GM23248 (cell line): ENCODE data around the gene SCYL3. TPM values are rescaled to one million over a fixed set of nuclear protein-coding genes. Genes with fewer than 3 reads are reported as not detected.

Experiments used
- DNase-seq: peaks from one replicate; pipeline ENCODE4 v3.0.0-alpha.2; 2015
- H2AFZ ChIP-seq: fragments of 200-600 bp; sonication (generic); 2 replicates; pipeline ENCODE4 v1.6.1; 2016; ENCODE audit warnings: antibody characterized with exemption
- H3F3A ChIP-seq: fragments of 200-600 bp; sonication (generic); 2 replicates; pipeline ENCODE4 v1.6.1; 2016; ENCODE audit warnings: mild to moderate bottlenecking, antibody characterized with exemption, mixed run types; ENCODE audit not compliant: insufficient read depth
- H3K27ac ChIP-seq: fragments of 200-600 bp; sonication (generic); 2 replicates; pipeline ENCODE4 v1.5.1; 2016; ENCODE audit warnings: mild to moderate bottlenecking
- H3K27me3 ChIP-seq: fragments of 200-600 bp; sonication (generic); replicated peaks from 2 replicates; pipeline ENCODE4 v1.6.1; 2016; ENCODE audit warnings: mild to moderate bottlenecking; ENCODE audit not compliant: insufficient read depth
- H3K36me3 ChIP-seq: fragments of 200-600 bp; sonication (generic); 2 replicates; pipeline ENCODE4 v1.6.1; 2016; ENCODE audit warnings: low read depth, mild to moderate bottlenecking
- H3K4me1 ChIP-seq: fragments of 200-600 bp; sonication (generic); 2 replicates; pipeline ENCODE4 v1.6.1; 2016; ENCODE audit warnings: mild to moderate bottlenecking; ENCODE audit not compliant: insufficient read depth
- H3K4me2 ChIP-seq: fragments of 200-600 bp; sonication (generic); one replicate; pipeline ENCODE4 v1.6.1; 2016; ENCODE audit warnings: mild to moderate bottlenecking; ENCODE audit not compliant: unreplicated experiment
- H3K4me3 ChIP-seq: fragments of 200-600 bp; sonication (generic); 2 replicates; pipeline ENCODE4 v1.5.1; 2016; ENCODE audit warnings: mild to moderate bottlenecking
- H3K79me2 ChIP-seq: fragments of 200-600 bp; sonication (generic); 2 replicates; pipeline ENCODE4 v1.6.1; 2016; ENCODE audit warnings: mild to moderate bottlenecking; ENCODE audit not compliant: insufficient read depth
- H3K9ac ChIP-seq: fragments of 200-600 bp; sonication (generic); 2 replicates; pipeline ENCODE4 v1.6.1; 2016; ENCODE audit warnings: mild to moderate bottlenecking
- H3K9me2 ChIP-seq: fragments of 200-600 bp; sonication (generic); 2 replicates; pipeline ENCODE4 v1.6.1; 2016; ENCODE audit warnings: mixed run types, mild to moderate bottlenecking, moderate library complexity; ENCODE audit not compliant: insufficient read depth
- H3K9me3 ChIP-seq: fragments of 200-600 bp; sonication (generic); one replicate; pipeline ENCODE4 v1.6.1; 2017; ENCODE audit warnings: low read depth
- H4K20me1 ChIP-seq: fragments of 200-600 bp; sonication (generic); 2 replicates; pipeline ENCODE4 v1.6.0; 2016; ENCODE audit not compliant: insufficient read depth
- EZH2 ChIP-seq: fragments of 200-600 bp; sonication (generic); IDR thresholded peaks from 2 replicates; pipeline ENCODE4 v1.6.1; 2018; ENCODE audit warnings: antibody characterized with exemption, mild to moderate bottlenecking; ENCODE audit not compliant: insufficient read depth, poor library complexity, severe bottlenecking
- EZH2phosphoT487 ChIP-seq: fragments of 200-600 bp; sonication (generic); IDR thresholded peaks from 2 replicates; pipeline ENCODE4 v1.6.1; 2018; ENCODE audit warnings: antibody characterized with exemption, moderate library complexity, mild to moderate bottlenecking, low read depth; ENCODE audit not compliant: insufficient read depth
- WGBS, 2 experiments: methylation state at CpG; one replicate each; pipeline ENCODE4 v1.1.6; 2015 to 2017; ENCODE audit warnings: low lambda C conversion rate in 2 of 2, low coverage in 1 of 2; ENCODE audit errors: missing lambda C conversion rate in 2 of 2; 5-methylcytosine and 5-hydroxymethylcytosine counted together
- in situ Hi-C: fragments of 300-500 bp; cut with MboI; formaldehyde crosslinking; loops from 2 replicates; pipeline ENCODE4 v1.15.0; 2020
- polyA plus RNA-seq: library from polyadenylated mRNA; unstranded; fragments of >200 nt; fragmentation: Nextera tagmentation; extraction: Ambion mirVana; gene quantifications from 2 replicates; pipeline ENCODE4 v1.2.1, GENCODE V29; 2016
- total RNA-seq: library from RNA; depleted of rRNA; stranded (reverse); fragments of >200 nt; shearing (Covaris generic); gene quantifications from 2 replicates; pipeline ENCODE4 v1.2.3, GENCODE V29; 2014

Gene SCYL3
- total and polyA plus RNA-seq, 2 experiments from 2014 or later, result 5.8 to 7.6 TPM

DNA sequence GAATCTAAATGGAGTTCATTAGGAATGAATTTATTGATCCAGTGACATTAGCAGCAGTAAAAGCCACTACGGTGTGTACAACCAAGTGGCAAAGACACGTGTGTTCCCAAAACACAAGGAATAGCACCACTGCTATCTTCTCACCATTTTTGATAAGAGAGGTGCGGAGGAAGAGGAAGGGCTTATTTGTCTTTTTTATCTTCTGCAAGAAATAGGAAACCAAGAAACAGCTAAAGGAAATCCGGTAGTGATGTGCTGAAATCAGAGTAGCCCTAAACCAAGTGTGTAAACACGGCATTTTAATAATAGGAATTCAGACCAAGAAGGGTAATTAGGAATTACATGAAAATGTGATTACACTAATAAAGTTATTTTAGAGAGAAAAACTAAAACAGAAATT is 9.1 kb upstream of the SCYL3 start:
- H3K4me1 ChIP-seq, result no peaks in the 10 kb centered on the region
- H3K9me2 ChIP-seq, result no peaks in the 10 kb centered on the region
- H3K4me2 ChIP-seq, result no peak overlapping the region
- 68 to 71% methylated on average over 5 of the region's 5 CpGs for WGBS, 2 experiments
- H3K4me3 ChIP-seq, result no peak overlapping the region
- no peaks in the 10 kb centered on the region for H3K9me3 ChIP-seq
- no peak for DNase-seq
- H3K9ac ChIP-seq, result no peak overlapping the region
- H3F3A ChIP-seq, result no peaks in the 10 kb centered on the region
- H3K27ac ChIP-seq, result no peak overlapping the region
- in situ Hi-C loops, result no loop called here
- no peaks in the 10 kb centered on the region for H3K27me3 ChIP-seq
- H3K79me2 ChIP-seq, result no peaks in the 10 kb centered on the region
- no peak overlapping the region for H2AFZ ChIP-seq
- no peaks in the 10 kb centered on the region for H3K36me3 ChIP-seq
- H4K20me1 ChIP-seq, result no peaks in the 10 kb centered on the region
- no peak for TF ChIP-seq EZH2
- TF ChIP-seq EZH2phosphoT487, result no peak

DNA sequence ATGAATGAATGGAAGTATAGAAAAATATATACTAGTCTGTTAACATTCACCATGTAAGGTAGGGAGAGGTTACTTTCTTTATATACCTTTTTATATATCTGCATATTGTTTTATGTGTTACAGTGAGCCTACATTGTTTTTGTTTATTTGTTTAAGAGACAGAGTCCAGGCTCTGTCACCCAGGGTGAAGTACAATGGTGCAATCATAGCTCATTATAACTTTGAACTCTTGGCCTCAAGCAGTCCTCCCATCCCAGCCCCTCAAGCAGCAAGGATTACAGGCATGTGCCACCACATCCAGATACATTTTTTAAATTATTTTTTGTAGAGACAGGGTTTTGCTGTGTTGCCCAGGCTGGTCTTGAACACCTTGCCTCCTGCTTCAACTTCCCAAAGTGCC is 7.4 kb upstream of the SCYL3 start:
- Histone ChIP-seq H3K9ac (no peak overlapping the region), H3K27ac (no peak overlapping the region), H2AFZ (no peak overlapping the region), H4K20me1 (no peaks in the 10 kb centered on the region), H3K4me3 (no peak overlapping the region), H3K9me2 (no peaks in the 10 kb centered on the region), H3K27me3 (no peaks in the 10 kb centered on the region), H3K36me3 (no peaks in the 10 kb centered on the region), H3K9me3 (no peaks in the 10 kb centered on the region), H3K4me2 (no peak overlapping the region), H3K79me2 (no peaks in the 10 kb centered on the region), H3K4me1 (no peaks in the 10 kb centered on the region), H3F3A (no peaks in the 10 kb centered on the region)
- TF ChIP-seq EZH2 (no peak), EZH2phosphoT487 (no peak)
- DNase-seq, result no peak
- in situ Hi-C loops, result no loop called here

DNA sequence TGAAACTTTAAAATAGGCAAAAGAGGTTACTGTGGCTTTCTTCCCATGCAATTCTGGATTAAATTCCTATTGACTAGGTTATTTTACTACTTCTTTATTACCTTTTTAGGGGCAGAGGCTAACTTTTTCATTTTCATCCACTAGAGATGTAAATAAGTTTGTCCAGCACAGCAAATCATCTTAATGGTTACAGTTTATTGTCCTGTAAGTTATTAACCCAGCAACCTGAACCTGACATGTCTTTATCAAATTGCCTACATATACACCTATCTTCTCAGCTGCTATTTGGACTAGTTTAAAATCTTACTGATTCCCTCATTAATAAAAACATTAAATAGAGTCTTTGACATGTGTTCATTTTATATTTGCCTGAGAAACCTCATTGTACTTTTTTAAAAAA is 6.9 kb upstream of the SCYL3 start:
- H4K20me1 ChIP-seq, result no peaks in the 10 kb centered on the region
- no peaks in the 10 kb centered on the region for H3K4me1 ChIP-seq
- no peaks in the 10 kb centered on the region for H3K79me2 ChIP-seq
- no peaks in the 10 kb centered on the region for H3K9me3 ChIP-seq
- no peaks in the 10 kb centered on the region for H3K36me3 ChIP-seq
- no peaks in the 10 kb centered on the region for H3K27me3 ChIP-seq
- H2AFZ ChIP-seq, result no peak overlapping the region
- TF ChIP-seq EZH2 (no peak), EZH2phosphoT487 (no peak)
- no peak overlapping the region for H3K9ac ChIP-seq
- no peaks in the 10 kb centered on the region for H3K9me2 ChIP-seq
- no peak for DNase-seq
- H3K4me2 ChIP-seq, result no peak overlapping the region
- H3K4me3 ChIP-seq, result no peak overlapping the region
- H3K27ac ChIP-seq, result no peak overlapping the region
- in situ Hi-C loops, result no loop called here
- no peaks in the 10 kb centered on the region for H3F3A ChIP-seq

DNA sequence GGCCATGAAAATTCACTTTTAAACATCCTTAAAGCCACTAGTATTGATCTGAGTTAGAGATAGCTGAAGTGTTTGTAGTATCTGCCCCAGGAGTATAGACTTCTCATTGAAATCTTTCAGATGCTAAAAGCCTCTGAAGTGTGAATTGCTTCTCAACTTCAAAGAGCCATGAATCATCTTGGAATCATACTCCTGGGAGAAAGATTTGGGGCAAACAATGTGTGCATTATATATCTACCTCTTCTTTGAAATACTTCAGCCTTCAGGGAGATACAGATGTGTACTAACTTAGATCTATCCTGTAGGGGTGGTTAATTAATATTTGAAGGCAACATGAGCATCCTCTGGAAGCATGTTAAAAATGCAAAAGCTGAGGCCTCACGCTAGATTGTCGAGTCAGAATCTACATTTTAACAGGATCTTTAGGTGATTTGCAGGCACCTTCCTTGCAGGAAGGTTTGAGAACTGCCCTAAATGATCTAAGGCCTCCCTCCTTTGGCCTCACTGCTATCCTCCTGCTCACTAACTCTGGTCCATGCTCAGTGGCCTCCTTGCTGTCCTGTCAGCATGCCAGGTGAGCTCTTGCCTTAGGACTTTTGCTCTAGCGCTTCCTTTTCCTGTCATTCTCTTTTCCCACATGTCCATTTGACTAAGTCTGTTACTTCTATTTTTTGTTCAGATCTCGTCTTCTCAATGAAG is 6.0 kb upstream of the SCYL3 start:
- no peaks in the 10 kb centered on the region for H3K79me2 ChIP-seq
- WGBS, 2 experiments, result 46 to 53% methylated on average over 4 of the region's 4 CpGs
- no peaks in the 10 kb centered on the region for H3K4me1 ChIP-seq
- TF ChIP-seq EZH2phosphoT487 (no peak), EZH2 (no peak)
- H3K27me3 ChIP-seq, result no peaks in the 10 kb centered on the region
- H3K4me3 ChIP-seq, result no peak overlapping the region
- H4K20me1 ChIP-seq, result no peaks in the 10 kb centered on the region
- H3K9ac ChIP-seq, result no peak overlapping the region
- H3K9me3 ChIP-seq, result no peaks in the 10 kb centered on the region
- in situ Hi-C loops, result no loop called here
- no peak overlapping the region for H3K27ac ChIP-seq
- no peaks in the 10 kb centered on the region for H3K9me2 ChIP-seq
- H3F3A ChIP-seq, result no peaks in the 10 kb centered on the region
- no peak overlapping the region for H3K4me2 ChIP-seq
- H3K36me3 ChIP-seq, result no peaks in the 10 kb centered on the region
- no peak for DNase-seq
- H2AFZ ChIP-seq, result no peak overlapping the region

DNA sequence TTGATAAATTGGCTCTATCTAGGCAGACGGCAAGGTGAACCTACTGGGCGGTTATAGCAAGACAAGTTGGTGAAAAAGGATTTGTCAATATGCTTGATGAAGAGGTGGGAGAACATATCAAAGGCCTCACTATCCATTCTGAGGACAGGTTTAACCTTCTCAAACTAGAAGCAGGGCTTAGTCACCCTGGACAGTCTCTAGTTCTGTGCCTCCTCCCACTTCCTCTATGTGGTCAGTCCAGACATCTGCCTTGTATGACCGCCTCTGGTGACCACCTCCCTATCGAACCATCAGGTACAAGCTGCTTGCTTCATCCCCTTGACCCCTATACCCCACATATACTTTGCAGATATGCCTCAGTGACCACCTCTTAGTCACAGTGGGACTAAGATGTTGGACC is 2.3 kb upstream of the SCYL3 start:
- Histone ChIP-seq H3K27ac (no peak overlapping the region), H3K9me2 (no peaks in the 10 kb centered on the region), H3K27me3 (no peaks in the 10 kb centered on the region), H3K9ac (no peak overlapping the region), H3K9me3 (no peaks in the 10 kb centered on the region), H4K20me1 (no peaks in the 10 kb centered on the region), H3K79me2 (peaks cover 23% of the 10 kb centered on the region), H3K4me3 (no peak overlapping the region), H3F3A (no peaks in the 10 kb centered on the region), H3K4me2 (no peak overlapping the region), H2AFZ (no peak overlapping the region), H3K4me1 (peaks cover 11% of the 10 kb centered on the region), H3K36me3 (no peaks in the 10 kb centered on the region)
- no peak for TF ChIP-seq EZH2
- no peak for TF ChIP-seq EZH2phosphoT487
- whole genome bisulfite sequencing, 2 experiments, result 87 to 94% methylated on average over 4 of the region's 4 CpGs
- in situ Hi-C loops, result no loop called here
- no peak for DNase-seq
